Measurements from ENCODE around the gene AKAP6.

The AKAP6 gene

DNA sequence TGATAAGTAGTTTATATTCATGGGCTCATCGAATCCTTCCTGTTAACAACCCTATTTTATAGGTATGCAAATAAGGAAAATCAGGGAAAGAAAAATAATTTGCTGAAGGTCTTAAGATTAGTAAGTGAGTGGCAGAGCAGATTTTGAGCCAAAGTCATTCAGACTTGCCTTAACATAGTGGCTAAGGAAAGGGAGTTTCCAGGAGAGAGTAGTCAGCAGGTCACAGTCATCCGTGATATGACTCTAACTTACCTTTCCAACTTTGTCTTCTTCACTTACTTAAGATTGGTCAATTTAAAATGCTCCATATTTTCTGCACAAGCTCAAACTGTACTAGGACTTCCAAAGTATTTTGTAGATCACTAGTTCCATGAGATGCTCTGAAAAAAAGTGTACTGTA, 46.6 kb downstream of the AKAP6 start:
- no peak overlapping the region for H3K27ac ChIP-seq
- TF ChIP-seq, protein P1, sequence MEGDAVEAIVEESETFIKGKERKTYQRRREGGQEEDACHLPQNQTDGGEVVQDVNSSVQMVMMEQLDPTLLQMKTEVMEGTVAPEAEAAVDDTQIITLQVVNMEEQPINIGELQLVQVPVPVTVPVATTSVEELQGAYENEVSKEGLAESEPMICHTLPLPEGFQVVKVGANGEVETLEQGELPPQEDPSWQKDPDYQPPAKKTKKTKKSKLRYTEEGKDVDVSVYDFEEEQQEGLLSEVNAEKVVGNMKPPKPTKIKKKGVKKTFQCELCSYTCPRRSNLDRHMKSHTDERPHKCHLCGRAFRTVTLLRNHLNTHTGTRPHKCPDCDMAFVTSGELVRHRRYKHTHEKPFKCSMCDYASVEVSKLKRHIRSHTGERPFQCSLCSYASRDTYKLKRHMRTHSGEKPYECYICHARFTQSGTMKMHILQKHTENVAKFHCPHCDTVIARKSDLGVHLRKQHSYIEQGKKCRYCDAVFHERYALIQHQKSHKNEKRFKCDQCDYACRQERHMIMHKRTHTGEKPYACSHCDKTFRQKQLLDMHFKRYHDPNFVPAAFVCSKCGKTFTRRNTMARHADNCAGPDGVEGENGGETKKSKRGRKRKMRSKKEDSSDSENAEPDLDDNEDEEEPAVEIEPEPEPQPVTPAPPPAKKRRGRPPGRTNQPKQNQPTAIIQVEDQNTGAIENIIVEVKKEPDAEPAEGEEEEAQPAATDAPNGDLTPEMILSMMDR (conservative IDR thresholded peaks at IDR 0.05; ENCODE audit: low read depth), result no peak
- CTCF ChIA-PET, result interaction anchor here (0.7 kb wide), 1 partner anchor 12 kb away, joined by 3 read pairs; no protein-coding TSS in a partner anchor
- POLR2A ChIA-PET (ENCODE audit: low non-redundant PET), result no interaction called here
- no peak for DNase-seq (ENCODE audit: low spot score)

DNA sequence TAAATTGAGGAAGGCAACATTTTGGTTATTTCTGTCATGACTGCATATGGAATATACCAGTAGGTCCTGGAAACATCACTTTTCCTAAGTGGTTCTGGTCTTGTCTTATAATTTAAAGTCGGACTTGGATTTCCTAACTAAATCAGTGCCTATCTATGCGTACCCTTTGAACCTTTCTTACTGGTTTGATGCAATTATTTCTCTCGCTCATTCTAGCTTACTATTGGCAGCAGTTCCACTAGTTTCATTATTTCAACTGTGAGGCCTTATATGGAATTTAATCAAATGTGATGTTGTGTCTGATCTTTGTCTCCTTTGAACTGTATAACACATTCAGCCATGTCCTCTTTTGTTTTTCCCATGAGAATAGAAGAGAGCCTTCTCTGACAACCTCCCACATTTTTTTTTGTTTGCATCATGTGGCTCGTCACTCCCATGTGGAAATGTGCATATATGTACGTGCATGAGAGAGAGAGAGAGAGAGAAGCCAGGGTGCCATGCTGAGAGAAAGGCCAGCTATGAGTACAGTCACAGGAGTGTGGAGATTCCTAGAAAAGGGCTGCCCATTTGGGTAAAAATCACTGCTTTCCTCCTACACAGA, 48.0 kb downstream of the AKAP6 start:
- CTCF ChIA-PET, result no interaction called here
- TF ChIP-seq, protein P1 (conservative IDR thresholded peaks at IDR 0.05; ENCODE audit: low read depth), result no peak
- POLR2A ChIA-PET (ENCODE audit: low non-redundant PET), result no interaction called here
- H3K27ac ChIP-seq, result no peak overlapping the region
- no peak for DNase-seq (ENCODE audit: low spot score)

DNA sequence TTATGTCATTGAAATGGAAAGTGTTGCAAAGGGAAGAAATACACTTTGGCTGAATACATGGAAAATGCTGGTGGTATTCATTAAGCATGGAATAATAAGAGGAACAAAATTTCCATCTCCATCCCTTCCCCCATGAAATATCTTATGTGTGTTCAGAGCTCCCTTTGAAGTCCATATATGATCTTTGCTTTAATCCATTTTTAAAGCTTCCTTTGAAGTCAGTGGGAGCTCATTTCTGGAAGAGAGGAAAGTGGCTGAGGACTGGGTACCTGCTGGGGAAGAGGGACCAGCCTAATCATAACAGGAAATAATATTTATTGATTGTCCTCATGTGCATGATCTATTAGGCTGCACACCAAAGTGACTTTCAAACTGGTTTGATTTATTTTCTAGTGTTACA, 49.2 kb downstream of the AKAP6 start:
- no peak for DNase-seq (ENCODE audit: low spot score)
- CTCF ChIA-PET, result no interaction called here
- TF ChIP-seq, protein P1 (conservative IDR thresholded peaks at IDR 0.05; ENCODE audit: low read depth), result no peak
- POLR2A ChIA-PET (ENCODE audit: low non-redundant PET), result interaction anchor here (0.6 kb wide), 1 partner anchor 91 kb away, joined by 4 read pairs; no protein-coding TSS in a partner anchor
- H3K27ac ChIP-seq, result no peak overlapping the region

DNA sequence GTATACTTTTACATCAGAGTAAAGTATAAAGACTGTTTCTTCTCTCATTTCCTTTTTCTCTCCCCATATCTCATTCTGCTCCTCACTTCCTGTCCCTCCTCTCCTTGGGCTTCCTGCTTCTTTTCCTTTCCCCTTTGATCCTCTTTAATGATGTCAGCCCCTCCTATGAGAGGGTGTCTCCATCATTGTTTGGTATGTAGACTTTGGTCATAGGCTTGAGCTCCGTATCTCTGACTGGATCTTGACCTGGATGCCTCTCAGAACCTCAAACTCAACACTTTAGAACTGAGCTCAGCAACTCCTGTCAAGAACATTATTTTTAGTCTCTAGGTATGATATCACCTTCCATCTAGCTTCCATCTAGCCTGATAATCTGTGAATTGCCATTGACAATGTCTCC, 50.3 kb downstream of the AKAP6 start:
- ChIA-PET POLR2A (ENCODE audit: low non-redundant PET) (no interaction called here), CTCF (no interaction called here)
- H3K27ac ChIP-seq, result no peak overlapping the region
- TF ChIP-seq, protein P1 (conservative IDR thresholded peaks at IDR 0.05; ENCODE audit: low read depth), result no peak
- DNase-seq (ENCODE audit: low spot score), result no peak

DNA sequence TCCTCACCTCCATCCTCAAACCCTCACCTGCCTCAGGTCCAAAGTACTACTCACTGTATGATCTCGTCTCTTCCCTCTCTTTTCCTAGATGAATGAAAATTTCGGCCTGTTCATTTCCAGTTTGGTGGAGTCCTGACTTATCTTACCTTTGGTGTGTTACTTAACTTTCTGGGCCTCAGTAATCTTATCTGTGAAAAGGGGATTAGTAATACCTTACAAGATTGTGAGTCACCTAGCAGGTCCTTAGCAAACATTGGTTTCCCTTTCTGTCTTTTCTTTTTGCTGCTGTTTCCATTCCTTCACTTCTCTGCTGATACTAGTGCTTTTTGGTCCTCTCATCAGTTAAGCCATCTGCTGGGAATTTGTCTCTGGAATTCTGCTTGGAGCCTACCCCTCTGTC, 52.8 kb downstream of the AKAP6 start:
- ChIA-PET CTCF (interaction anchor here (1.6 kb wide), 2 partner anchors 127 to 178 kb away, joined by 5 to 8 read pairs; no protein-coding TSS in a partner anchor), POLR2A (ENCODE audit: low non-redundant PET) (no interaction called here)
- no peak overlapping the region for H3K27ac ChIP-seq
- TF ChIP-seq, protein P1 (conservative IDR thresholded peaks at IDR 0.05; ENCODE audit: low read depth), result no peak
- DNase-seq (ENCODE audit: low spot score), result no peak

DNA sequence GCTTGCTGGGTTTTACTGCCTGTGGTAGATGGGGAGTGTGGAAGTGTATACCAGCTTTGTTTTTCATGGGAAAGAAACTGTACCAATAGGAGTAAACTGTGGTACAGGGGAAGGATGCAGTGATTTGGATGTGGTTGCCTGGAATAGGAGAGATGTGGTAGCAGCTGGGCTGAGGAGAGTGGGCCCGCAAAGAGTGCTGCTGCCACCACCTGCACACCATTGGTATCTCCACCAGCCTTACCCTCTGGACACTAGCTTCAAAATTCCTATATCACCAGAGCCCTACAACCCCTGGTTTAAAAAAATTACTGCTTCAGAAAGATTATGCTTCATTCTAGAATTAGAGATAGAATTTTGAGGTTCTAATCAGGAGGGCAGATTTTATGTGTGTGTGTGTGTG, 53.6 kb downstream of the AKAP6 start:
- TF ChIP-seq, protein P1 (conservative IDR thresholded peaks at IDR 0.05; ENCODE audit: low read depth), result peak; percentile 40
- ChIA-PET POLR2A (ENCODE audit: low non-redundant PET) (interaction anchor here (0.7 kb wide), 1 partner anchor 306 kb away, joined by 4 read pairs; no protein-coding TSS in a partner anchor), CTCF (interaction anchor here (0.6 to 1.6 kb wide), 7 partner anchors 11 to 365 kb away, joined by 3 to 8 read pairs (median 5); no protein-coding TSS in a partner anchor)
- DNase-seq (ENCODE audit: low spot score), result peak; percentile 23
- H3K27ac ChIP-seq, result no peak overlapping the region
